ENCODE data around the gene CLN5. TPM values are rescaled to one million over a fixed set of nuclear protein-coding genes. Genes with fewer than 3 reads are reported as not detected.

Gene CLN5
- total RNA-seq, 6 experiments from 2014 or later, result 14.7 to 26.5 (median 18.5) TPM

DNA sequence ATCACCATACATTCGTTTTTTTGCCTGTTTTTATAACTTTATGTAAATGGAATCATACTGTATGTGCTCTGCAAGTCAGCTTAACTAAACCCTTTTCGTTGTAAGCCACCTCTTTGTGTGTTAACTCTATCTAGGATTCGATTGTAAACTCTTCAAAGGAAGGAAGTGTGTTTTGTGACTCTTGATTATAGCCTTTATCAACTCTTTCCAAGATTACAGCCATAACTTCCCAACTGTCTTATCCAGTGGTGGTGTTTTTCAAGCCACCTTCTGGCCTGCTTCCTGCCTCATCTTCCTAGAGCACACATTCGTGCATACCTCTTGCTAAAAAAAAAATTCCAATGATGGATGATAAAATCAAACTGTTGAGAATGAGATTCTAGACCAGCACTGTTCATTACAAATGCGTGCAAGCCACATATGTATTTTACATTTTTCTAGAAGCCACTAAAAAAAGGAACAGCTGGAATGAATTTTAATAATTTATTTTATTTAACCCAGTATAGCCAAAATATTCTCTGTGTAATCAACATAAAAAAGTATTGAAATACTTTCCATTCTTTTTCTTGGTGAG is 47.1 kb downstream of the CLN5 start:
- no peak overlapping the region for H3K27ac ChIP-seq
- no peaks in the 10 kb centered on the region for H3K4me1 ChIP-seq
- no peaks in the 10 kb centered on the region for H3K36me3 ChIP-seq
- WGBS (ENCODE audit: insufficient coverage, low coverage, low lambda C conversion rate, missing lambda C conversion rate), result 46% methylated on average over 5 of the region's 5 CpGs
- no peaks in the 10 kb centered on the region for H3K9me3 ChIP-seq
- no peaks in the 10 kb centered on the region for H3K27me3 ChIP-seq
- ATAC-seq, result no peak
- intact Hi-C loops (cut with DNase I), result no loop called here
- DNase-seq, result no peak
- no peak overlapping the region for H3K4me3 ChIP-seq
- TF ChIP-seq POLR2A (IDR thresholded peaks at IDR 0.05), result no peak
- TF ChIP-seq, protein P1, sequence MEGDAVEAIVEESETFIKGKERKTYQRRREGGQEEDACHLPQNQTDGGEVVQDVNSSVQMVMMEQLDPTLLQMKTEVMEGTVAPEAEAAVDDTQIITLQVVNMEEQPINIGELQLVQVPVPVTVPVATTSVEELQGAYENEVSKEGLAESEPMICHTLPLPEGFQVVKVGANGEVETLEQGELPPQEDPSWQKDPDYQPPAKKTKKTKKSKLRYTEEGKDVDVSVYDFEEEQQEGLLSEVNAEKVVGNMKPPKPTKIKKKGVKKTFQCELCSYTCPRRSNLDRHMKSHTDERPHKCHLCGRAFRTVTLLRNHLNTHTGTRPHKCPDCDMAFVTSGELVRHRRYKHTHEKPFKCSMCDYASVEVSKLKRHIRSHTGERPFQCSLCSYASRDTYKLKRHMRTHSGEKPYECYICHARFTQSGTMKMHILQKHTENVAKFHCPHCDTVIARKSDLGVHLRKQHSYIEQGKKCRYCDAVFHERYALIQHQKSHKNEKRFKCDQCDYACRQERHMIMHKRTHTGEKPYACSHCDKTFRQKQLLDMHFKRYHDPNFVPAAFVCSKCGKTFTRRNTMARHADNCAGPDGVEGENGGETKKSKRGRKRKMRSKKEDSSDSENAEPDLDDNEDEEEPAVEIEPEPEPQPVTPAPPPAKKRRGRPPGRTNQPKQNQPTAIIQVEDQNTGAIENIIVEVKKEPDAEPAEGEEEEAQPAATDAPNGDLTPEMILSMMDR (IDR thresholded peaks at IDR 0.05), result no peak

DNA sequence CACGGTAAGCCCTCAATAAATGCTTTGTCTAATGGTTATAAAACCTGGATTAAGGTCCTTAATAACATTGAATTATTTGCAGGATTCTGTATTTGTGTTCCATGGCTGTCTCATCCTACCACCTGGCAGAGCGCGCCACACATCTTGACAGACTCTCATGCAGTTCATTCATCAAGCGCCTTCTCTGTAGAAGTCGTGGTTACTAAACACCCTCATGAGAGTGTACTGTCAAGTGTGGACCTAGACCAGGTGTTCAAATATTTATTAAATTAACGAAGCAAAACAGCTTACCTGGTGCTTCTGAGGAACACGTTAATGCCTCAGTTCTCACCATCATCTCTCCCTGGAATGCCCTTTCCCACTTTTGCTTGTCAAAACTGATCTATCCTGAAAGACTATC is 48.2 kb downstream of the CLN5 start:
- H3K27me3 ChIP-seq, result no peaks in the 10 kb centered on the region
- TF ChIP-seq, protein P1 (IDR thresholded peaks at IDR 0.05), result no peak
- no peaks in the 10 kb centered on the region for H3K4me1 ChIP-seq
- peaks cover 0 to 8% (median 1%) of the 10 kb centered on the region in 4 donors for H3K36me3 ChIP-seq
- DNase-seq, result no peak
- H3K27ac ChIP-seq, result no peak overlapping the region
- no peak for ATAC-seq
- intact Hi-C loops (cut with DNase I), result no loop called here
- no peaks in the 10 kb centered on the region for H3K9me3 ChIP-seq
- WGBS (ENCODE audit: insufficient coverage, low coverage, low lambda C conversion rate, missing lambda C conversion rate), result 84% methylated on average over 6 of the region's 7 CpGs
- no peak overlapping the region for H3K4me3 ChIP-seq

DNA sequence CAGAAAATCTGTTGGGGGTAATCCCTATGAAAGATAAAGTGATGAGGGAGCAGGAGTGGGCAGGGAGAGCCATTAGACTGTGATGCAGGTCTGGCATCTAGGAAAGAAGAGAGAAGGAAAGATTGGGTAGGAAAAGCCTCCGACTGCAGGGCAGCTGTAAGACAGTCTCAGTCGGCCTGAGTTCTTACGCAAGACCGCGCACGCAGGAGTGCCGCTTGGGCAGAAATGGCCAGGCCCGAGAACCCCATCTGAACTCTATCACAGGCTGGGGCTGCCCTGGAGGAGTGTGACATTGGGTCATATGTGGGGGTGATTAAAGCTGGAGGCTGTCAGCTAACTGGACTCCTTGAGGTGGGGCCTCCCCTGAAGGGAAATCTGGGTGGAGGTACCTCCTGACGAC is 49.0 kb downstream of the CLN5 start:
- peak in 1 of 4 donors; percentile 20 for ATAC-seq
- no peak overlapping the region for H3K4me3 ChIP-seq

DNA sequence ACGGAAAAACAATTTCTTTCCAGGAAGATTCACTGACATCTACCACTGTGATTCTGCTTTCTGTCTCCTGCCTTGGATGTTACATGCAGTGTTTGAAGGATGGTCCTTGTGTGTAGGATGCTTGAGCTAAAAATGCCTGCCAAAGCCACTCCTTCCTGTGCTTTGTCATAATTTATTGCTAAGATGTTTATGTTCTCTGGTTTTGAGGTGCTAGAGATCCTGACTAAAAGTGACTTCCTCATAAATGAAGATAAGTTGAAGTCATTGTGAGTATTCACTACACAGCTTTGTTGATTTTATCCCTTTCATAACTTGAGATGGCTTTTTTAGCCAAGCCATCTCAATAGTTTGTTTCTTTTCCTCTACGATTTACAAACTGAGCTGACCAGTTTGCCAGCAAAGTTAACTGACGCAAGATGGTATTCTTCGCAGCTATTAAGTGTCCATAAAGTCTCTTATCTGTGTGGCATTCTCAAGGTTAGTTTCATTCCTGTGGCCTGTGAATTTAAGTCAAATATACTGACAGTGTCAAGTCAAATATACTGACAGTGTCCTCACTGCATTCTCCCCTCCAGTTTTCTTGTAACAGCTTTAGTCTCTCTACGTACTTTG is 50.8 kb downstream of the CLN5 start:
- TF ChIP-seq, protein P1 (IDR thresholded peaks at IDR 0.05), result no peak
- no peak for TF ChIP-seq POLR2A (IDR thresholded peaks at IDR 0.05)
- Histone ChIP-seq H3K4me1 (no peaks in the 10 kb centered on the region), H3K9me3 (no peaks in the 10 kb centered on the region), H3K27me3 (no peaks in the 10 kb centered on the region), H3K4me3 (no peak overlapping the region), H3K27ac (no peak overlapping the region), H3K36me3 (peaks cover 0 to 12% (median 4%) of the 10 kb centered on the region in 4 donors)
- DNase-seq, result no peak
- 88% methylated on average over 5 of the region's 5 CpGs for WGBS (ENCODE audit: insufficient coverage, low coverage, low lambda C conversion rate, missing lambda C conversion rate)
- intact Hi-C loops (cut with DNase I), result no loop called here
- ATAC-seq, result no peak

More for the DNA sequence above, 49.0 kb downstream of the CLN5 start:
- TF ChIP-seq POLR2A (IDR thresholded peaks at IDR 0.05), result no peak
- TF ChIP-seq, protein P1 (IDR thresholded peaks at IDR 0.05), result no peak
- Histone ChIP-seq H3K4me1 (no peaks in the 10 kb centered on the region), H3K27me3 (no peaks in the 10 kb centered on the region), H3K36me3 (peaks cover 0 to 12% (median 4%) of the 10 kb centered on the region in 4 donors), H3K9me3 (no peaks in the 10 kb centered on the region), H3K27ac (no peak overlapping the region)
- intact Hi-C loops (cut with DNase I), result no loop called here
- WGBS (ENCODE audit: insufficient coverage, low coverage, low lambda C conversion rate, missing lambda C conversion rate), result 60% methylated on average over 2 of the region's 9 CpGs
- no peak for DNase-seq
